Measurements from ENCODE around the gene CEP112.
A peak's percentile ranks its signal among the peaks of the same experiment; 100 is the strongest.
"Not testable (repeated sequence)": the region's sequence is repeated elsewhere in the genome, so short reads cannot be mapped to it uniquely, and the experiment has no call there.

The CEP112 gene

GRCh38 chr17:65800655-65801054 is 391.3 kb downstream of the CEP112 start:
- Mint-ChIP-seq H3K27me3 (peaks cover 3% of the 10 kb centered on the region), H3K36me3 (peaks cover 2% of the 10 kb centered on the region), H3K27ac (no peak overlapping the region), H3K4me3 (no peak overlapping the region), H3K4me1 (ENCODE audit: low read depth) (peaks cover 3% of the 10 kb centered on the region), H3K9me3 (ENCODE audit: low read depth) (peaks cover 15% of the 10 kb centered on the region)

DNA sequence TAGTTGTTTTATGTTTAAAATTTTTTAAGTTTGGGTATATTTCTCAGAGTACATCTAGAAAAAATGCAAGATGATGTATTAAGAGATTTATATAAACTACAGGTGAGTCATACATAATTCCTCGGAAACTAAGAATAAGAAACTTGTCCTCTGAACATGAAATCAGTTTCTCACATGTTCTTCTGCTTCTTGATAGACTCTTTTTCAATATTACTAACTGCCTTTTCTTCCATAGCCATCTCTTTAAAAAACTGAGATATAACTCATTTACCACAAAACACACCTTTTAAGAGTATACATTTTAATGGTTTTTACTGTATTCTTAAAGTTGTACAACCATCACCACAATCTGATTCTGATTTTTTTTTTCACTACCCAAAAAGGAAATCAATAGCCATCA is 392.1 kb downstream of the CEP112 start:
- Mint-ChIP-seq H3K27ac (no peak overlapping the region), H3K9me3 (ENCODE audit: low read depth) (peaks cover 15% of the 10 kb centered on the region), H3K4me1 (ENCODE audit: low read depth) (peaks cover 3% of the 10 kb centered on the region), H3K27me3 (no peaks in the 10 kb centered on the region), H3K36me3 (peaks cover 2% of the 10 kb centered on the region), H3K4me3 (no peak overlapping the region)

- Mint-ChIP-seq H3K36me3 (peaks cover 2% of the 10 kb centered on the region), H3K4me3 (no peak overlapping the region), H3K4me1 (ENCODE audit: low read depth) (peaks cover 3% of the 10 kb centered on the region), H3K27ac (no peak overlapping the region), H3K27me3 (peaks cover under 1% of the 10 kb centered on the region), H3K9me3 (ENCODE audit: low read depth) (peaks cover 15% of the 10 kb centered on the region)
Measured at GRCh38 chr17:65799454-65799853, 392.5 kb downstream of the CEP112 start.

GRCh38 chr17:65797809-65798208 is 394.1 kb downstream of the CEP112 start:
- Mint-ChIP-seq H3K36me3 (peaks cover 2% of the 10 kb centered on the region), H3K27ac (no peak overlapping the region), H3K27me3 (peaks cover 2% of the 10 kb centered on the region), H3K9me3 (ENCODE audit: low read depth) (peaks cover 13% of the 10 kb centered on the region), H3K4me1 (ENCODE audit: low read depth) (peaks cover 3% of the 10 kb centered on the region), H3K4me3 (no peak overlapping the region)

DNA sequence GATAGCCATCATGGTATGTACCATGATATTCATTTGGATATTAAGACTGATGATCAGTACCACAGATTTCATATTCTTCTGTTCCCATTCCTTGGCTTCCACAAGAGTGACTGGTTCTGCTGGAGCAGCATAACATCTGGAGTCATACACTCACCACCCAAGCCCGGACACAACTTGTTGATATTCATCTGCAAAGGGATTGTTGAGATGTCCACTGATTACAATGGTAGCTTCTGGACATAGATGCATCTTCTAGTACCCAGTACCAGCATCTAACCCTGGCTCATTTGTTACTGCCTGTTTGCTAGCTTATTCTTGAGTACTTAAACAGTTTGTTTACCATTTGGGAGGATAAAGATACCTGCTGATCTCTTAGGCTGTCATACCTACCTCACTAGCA is 394.8 kb downstream of the CEP112 start:
- Mint-ChIP-seq H3K9me3 (ENCODE audit: low read depth) (peaks cover 6% of the 10 kb centered on the region), H3K36me3 (peaks cover 2% of the 10 kb centered on the region), H3K27ac (no peak overlapping the region), H3K27me3 (peaks cover 2% of the 10 kb centered on the region), H3K4me3 (no peak overlapping the region), H3K4me1 (ENCODE audit: low read depth) (peaks cover 3% of the 10 kb centered on the region)

DNA sequence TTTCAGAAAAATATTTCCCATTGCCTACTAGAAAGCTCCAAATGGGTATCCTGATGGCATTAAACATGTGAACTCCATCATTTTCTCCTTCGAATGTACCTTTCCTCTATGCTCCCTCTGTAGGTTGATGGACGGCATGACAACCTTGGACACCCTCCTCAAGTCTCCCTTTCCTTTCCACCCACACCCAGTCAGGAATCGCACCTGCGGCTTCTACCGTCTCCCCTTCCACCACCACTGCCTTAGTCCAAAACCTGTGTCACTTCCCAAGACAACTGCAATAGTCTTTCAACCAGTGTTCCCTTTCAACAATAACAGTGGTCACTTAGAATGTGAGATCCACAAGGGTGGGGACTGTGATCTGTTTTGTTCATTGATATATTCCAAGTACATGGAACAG is 397.4 kb downstream of the CEP112 start:
- H3K4me1 Mint-ChIP-seq (ENCODE audit: low read depth) = peaks cover 3% of the 10 kb centered on the region

GRCh38 chr17:65790241-65790640 is 401.7 kb downstream of the CEP112 start:
- Mint-ChIP-seq H3K4me3 (no peak overlapping the region), H3K36me3 (no peaks in the 10 kb centered on the region), H3K27me3 (peaks cover 6% of the 10 kb centered on the region), H3K9me3 (ENCODE audit: low read depth) (no peaks in the 10 kb centered on the region), H3K4me1 (ENCODE audit: low read depth) (no peaks in the 10 kb centered on the region), H3K27ac (no peak overlapping the region)

More for the DNA sequence above, 397.4 kb downstream of the CEP112 start:
- peaks cover 2% of the 10 kb centered on the region for H3K27me3 Mint-ChIP-seq
- no peaks in the 10 kb centered on the region for H3K36me3 Mint-ChIP-seq
- no peak overlapping the region for H3K27ac Mint-ChIP-seq
- H3K4me3 Mint-ChIP-seq = no peak overlapping the region
- H3K9me3 Mint-ChIP-seq (ENCODE audit: low read depth) = no peaks in the 10 kb centered on the region

DNA sequence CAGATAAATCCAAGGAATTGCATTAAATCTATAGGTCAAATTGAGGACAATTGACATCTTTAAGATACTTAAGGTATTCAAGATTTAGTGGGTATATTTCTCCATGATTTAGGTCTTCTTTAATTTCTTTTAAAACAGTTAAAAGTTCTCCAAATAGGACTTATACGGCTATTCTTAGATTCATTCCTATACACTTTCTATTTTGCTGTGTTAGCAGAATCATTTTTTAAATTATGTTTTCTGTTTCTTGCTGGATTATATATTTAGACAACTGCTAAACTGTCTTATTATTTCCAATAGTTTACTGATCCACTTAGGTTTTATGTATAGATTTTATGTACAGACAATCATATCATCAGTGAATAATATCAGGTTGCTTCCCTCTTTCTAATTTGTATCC is 404.4 kb downstream of the CEP112 start:
- Mint-ChIP-seq H3K27ac (no peak overlapping the region), H3K4me3 (no peak overlapping the region), H3K36me3 (no peaks in the 10 kb centered on the region), H3K4me1 (ENCODE audit: low read depth) (no peaks in the 10 kb centered on the region), H3K27me3 (peaks cover 4% of the 10 kb centered on the region), H3K9me3 (ENCODE audit: low read depth) (no peaks in the 10 kb centered on the region)

GRCh38 chr17:65786479-65786878 is 405.5 kb downstream of the CEP112 start:
- H3K4me3 Mint-ChIP-seq = no peak overlapping the region
- no peaks in the 10 kb centered on the region for H3K4me1 Mint-ChIP-seq (ENCODE audit: low read depth)
- H3K27ac Mint-ChIP-seq = no peak overlapping the region
- H3K36me3 Mint-ChIP-seq = no peaks in the 10 kb centered on the region
- H3K9me3 Mint-ChIP-seq (ENCODE audit: low read depth) = no peaks in the 10 kb centered on the region
- H3K27me3 Mint-ChIP-seq = peaks cover 4% of the 10 kb centered on the region

DNA sequence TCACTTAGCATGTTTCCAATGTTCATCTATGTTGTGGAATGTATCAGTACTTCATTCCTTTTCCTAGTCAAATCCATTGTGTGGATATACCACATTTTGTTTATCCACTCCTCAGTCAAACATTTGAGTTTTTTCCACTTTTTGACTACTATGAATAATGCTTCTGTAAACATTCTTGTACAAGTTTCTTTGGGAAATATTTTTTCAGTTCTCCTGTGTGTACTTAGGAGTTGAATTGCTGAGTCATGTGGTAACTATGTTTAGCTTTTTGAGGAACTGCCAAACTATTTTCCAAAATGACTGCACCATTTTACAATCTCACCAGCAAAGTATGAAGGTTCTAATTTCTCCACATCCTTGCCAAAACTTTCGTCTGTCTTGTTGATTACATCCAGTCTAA is 406.8 kb downstream of the CEP112 start:
- H3K4me3 Mint-ChIP-seq = no peak overlapping the region
- H3K9me3 Mint-ChIP-seq (ENCODE audit: low read depth) = no peaks in the 10 kb centered on the region
- peaks cover 4% of the 10 kb centered on the region for H3K27me3 Mint-ChIP-seq
- no peaks in the 10 kb centered on the region for H3K4me1 Mint-ChIP-seq (ENCODE audit: low read depth)
- no peak overlapping the region for H3K27ac Mint-ChIP-seq
- no peaks in the 10 kb centered on the region for H3K36me3 Mint-ChIP-seq

DNA sequence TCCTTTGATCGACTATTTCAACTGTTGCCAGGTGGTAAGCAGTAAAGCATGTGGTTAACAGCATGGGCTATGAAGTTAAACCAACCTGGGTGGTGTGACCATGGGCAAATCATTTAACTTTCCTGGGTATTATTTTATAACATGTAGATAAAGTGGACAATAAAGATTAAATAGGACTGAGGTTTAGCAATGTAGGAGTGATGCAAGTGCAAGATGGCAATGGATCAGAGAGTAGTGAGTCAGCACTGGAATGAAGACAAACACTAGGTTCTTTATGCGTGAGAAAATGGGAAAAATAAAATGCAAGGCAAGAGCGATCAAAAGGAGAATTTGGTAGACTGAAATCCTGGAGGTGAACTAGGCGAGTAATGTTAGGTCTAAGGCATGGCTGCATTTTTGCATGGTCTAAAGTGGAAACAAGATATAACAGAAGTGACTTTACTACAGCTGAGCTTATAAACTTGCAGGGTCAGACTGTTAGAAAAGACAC is 408.0 kb downstream of the CEP112 start:
- Mint-ChIP-seq H3K4me1 (ENCODE audit: low read depth) (no peaks in the 10 kb centered on the region), H3K4me3 (no peak overlapping the region), H3K9me3 (ENCODE audit: low read depth) (no peaks in the 10 kb centered on the region), H3K27me3 (peaks cover 1% of the 10 kb centered on the region), H3K36me3 (no peaks in the 10 kb centered on the region), H3K27ac (no peak overlapping the region)

- not testable (repeated sequence) for H3K9me3 Mint-ChIP-seq (ENCODE audit: low read depth); H3K27me3 Mint-ChIP-seq; H3K36me3 Mint-ChIP-seq; H3K4me1 Mint-ChIP-seq (ENCODE audit: low read depth); H3K4me3 Mint-ChIP-seq; H3K27ac Mint-ChIP-seq
Measured at GRCh38 chr17:65782104-65782706, 409.7 kb downstream of the CEP112 start.

DNA sequence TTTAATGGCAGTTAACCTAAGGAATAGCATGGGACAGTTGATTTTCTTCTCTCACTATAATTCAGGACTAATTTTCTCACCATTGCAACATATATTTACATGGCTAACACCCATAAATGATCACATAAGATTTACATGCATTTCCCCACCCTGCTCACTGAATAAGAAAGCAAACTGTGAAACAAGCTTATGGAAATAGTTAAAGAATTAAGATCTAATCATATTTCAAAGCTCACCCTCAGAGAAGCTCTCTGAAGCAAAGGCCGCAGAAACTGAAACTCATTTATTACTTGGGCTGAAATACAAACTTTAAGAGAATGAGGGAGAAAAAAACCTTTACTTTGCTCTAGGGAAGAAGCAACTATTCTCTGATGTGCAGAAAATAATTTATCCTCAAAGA is 411.8 kb downstream of the CEP112 start:
- H3K4me1 Mint-ChIP-seq (ENCODE audit: low read depth) = peaks cover under 1% of the 10 kb centered on the region
- H3K9me3 Mint-ChIP-seq (ENCODE audit: low read depth) = no peaks in the 10 kb centered on the region
- H3K36me3 Mint-ChIP-seq = no peaks in the 10 kb centered on the region
- no peak overlapping the region for H3K27ac Mint-ChIP-seq
- no peak overlapping the region for H3K4me3 Mint-ChIP-seq
- no peaks in the 10 kb centered on the region for H3K27me3 Mint-ChIP-seq

DNA sequence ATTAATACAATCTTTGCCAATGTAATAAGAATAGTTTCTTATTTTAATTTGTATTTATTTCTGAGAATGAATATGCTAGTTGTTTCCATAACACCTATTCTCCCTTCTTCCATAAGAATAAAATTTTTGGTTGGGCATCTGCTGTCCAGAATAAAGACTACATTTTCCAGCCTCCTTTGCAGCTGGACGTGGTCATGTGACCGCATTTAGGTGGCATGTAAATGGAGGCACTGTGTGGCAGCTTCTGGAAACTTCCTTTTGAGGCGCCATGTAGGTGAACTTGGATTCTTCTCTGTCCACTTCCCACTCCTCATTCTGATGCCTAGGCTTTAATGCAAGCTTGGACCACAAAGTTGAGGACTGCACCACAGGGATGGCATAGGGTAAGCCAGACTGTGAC is 415.0 kb downstream of the CEP112 start:
- H3K27ac Mint-ChIP-seq = no peak overlapping the region
- peaks cover 13% of the 10 kb centered on the region for H3K4me1 Mint-ChIP-seq (ENCODE audit: low read depth)
- H3K36me3 Mint-ChIP-seq = no peaks in the 10 kb centered on the region
- no peaks in the 10 kb centered on the region for H3K9me3 Mint-ChIP-seq (ENCODE audit: low read depth)
- H3K27me3 Mint-ChIP-seq = no peaks in the 10 kb centered on the region
- no peak overlapping the region for H3K4me3 Mint-ChIP-seq

DNA sequence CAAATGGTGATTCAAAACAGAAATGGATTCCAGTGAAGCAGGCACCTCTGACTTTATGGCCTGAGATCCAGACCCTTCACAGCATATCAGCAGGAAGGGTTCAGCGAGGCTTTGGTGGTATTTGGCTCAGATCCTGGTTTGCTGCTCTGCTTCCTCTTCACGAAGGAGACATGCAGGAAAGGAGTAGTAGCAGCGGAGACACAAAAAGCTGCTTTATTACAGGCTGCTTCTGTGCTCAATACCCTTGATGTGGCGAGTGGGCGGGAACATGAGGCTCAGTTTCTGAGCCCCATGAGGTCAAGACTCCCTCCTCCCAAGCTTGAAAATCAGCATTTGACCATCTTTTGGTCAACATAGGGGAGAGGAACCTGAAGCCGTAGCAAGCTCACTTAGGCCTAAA is 417.1 kb downstream of the CEP112 start:
- no peaks in the 10 kb centered on the region for H3K9me3 Mint-ChIP-seq (ENCODE audit: low read depth)
- H3K4me3 Mint-ChIP-seq = no peak overlapping the region
- H3K27ac Mint-ChIP-seq = peak overlapping the region; percentile 50
- H3K4me1 Mint-ChIP-seq (ENCODE audit: low read depth) = peaks cover 13% of the 10 kb centered on the region
- H3K36me3 Mint-ChIP-seq = peaks cover 2% of the 10 kb centered on the region
- H3K27me3 Mint-ChIP-seq = no peaks in the 10 kb centered on the region

DNA sequence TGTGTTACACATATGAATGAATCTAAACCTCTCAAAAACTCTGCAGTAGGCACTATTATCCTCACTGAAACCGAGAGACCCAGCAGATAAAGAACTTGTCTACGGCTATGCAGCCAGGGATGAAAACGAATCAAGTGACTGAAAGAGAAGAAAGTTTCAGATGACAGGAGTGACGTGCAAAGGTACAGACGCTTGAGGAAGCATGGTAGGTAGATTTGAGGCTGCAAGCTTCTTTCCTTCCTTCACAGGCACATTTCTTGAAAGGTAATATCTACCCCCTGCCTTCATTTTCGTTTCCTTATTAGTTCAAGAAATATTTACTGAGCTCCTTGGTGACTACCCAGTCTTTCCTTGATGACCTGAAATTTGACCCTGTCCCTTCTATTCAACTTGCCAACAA is 418.9 kb downstream of the CEP112 start:
- Mint-ChIP-seq H3K36me3 (peaks cover 2% of the 10 kb centered on the region), H3K27me3 (no peaks in the 10 kb centered on the region), H3K27ac (no peak overlapping the region), H3K4me1 (ENCODE audit: low read depth) (peaks cover 13% of the 10 kb centered on the region), H3K9me3 (ENCODE audit: low read depth) (no peaks in the 10 kb centered on the region), H3K4me3 (no peak overlapping the region)
